ENCODE measurements around the gene SREBF2. TPM values are rescaled to one million over a fixed set of nuclear protein-coding genes. Genes with fewer than 3 reads are reported as not detected.

SREBF2 gene
- total RNA-seq, 1 experiment from 2014 or later: 129 TPM

DNA sequence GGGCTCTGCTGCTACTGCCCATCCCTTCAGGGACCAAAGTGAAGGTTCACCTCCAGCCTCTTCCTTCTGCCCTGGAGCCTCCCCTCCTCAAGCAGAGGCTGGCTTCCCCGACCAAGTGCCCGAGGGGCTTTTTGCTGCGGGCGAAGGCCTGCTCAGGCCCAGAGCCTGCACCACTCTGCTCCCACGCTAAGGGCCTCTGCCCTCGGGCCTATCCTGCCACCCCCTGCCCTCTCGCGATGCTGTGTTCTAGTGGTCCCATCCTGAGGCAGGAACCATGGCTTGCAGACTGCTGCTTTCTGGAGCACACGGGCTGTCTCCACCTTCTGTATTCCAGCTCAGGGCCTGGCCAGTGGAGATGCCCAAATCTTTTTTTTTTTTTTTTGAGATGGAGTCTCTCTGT lies 102.6 kb downstream of the SREBF2 start:
- peaks cover 18% of the 10 kb centered on the region; the same call in 1 of the 2 replicates for H3K79me2 ChIP-seq (ENCODE audit: insufficient read depth, low read length)
- no peaks in the 10 kb centered on the region for H3K9me3 ChIP-seq (ENCODE audit: control insufficient read depth in 1 of 2, insufficient read depth in 1 of 2, low read depth in 1 of 2, low read length in 2 of 2)
- H3K27me3 ChIP-seq (ENCODE audit: insufficient read depth, low read length): no peaks in the 10 kb centered on the region
- ChIA-PET CTCF (interaction anchor here (1.2 kb wide), 1 partner anchor 238 kb away, joined by 5 read pairs; no protein-coding TSS in a partner anchor), RAD21 (ENCODE audit: low non-redundant PET in 1 of 2, low total read pairs in 2 of 2, uncharacterized antibody in 2 of 2, unreplicated experiment in 2 of 2) (no interaction called here), POLR2A (no interaction called here)
- ATAC-seq: no peak
- H3K27ac ChIP-seq (ENCODE audit: low read depth, low read length): no peak overlapping the region
- no TSS peak for BruUV-seq (replicated peaks)
- no peak overlapping the region for H3K4me3 ChIP-seq (replicated peaks in 1 of 2; ENCODE audit: low read depth in 1 of 2, low read length in 2 of 2)
- DNase-seq (ENCODE audit: low read depth, low spot score): no peak
- peaks cover 0 to 27% of the 10 kb centered on the region in 2 experiments; a peak in 3 of 4 replicates for H3K36me3 ChIP-seq (ENCODE audit: control insufficient read depth in 1 of 2, insufficient read depth in 2 of 2, low read length in 2 of 2)
- no peak overlapping the region for H3K9ac ChIP-seq (ENCODE audit: low read length)
- TF ChIP-seq SP1 (IDR thresholded peaks at IDR 0.05; ENCODE audit: low read depth) (no peak), SRF (IDR thresholded peaks at IDR 0.05; ENCODE audit: low read depth) (no peak), CBX3 (IDR thresholded peaks at IDR 0.05; ENCODE audit: low read depth) (no peak), POLR2A (IDR thresholded peaks at IDR 0.05; ENCODE audit: borderline replicate concordance, extremely low read depth, insufficient read depth, insufficient read length) (no peak)
- TF ChIP-seq, protein P1, sequence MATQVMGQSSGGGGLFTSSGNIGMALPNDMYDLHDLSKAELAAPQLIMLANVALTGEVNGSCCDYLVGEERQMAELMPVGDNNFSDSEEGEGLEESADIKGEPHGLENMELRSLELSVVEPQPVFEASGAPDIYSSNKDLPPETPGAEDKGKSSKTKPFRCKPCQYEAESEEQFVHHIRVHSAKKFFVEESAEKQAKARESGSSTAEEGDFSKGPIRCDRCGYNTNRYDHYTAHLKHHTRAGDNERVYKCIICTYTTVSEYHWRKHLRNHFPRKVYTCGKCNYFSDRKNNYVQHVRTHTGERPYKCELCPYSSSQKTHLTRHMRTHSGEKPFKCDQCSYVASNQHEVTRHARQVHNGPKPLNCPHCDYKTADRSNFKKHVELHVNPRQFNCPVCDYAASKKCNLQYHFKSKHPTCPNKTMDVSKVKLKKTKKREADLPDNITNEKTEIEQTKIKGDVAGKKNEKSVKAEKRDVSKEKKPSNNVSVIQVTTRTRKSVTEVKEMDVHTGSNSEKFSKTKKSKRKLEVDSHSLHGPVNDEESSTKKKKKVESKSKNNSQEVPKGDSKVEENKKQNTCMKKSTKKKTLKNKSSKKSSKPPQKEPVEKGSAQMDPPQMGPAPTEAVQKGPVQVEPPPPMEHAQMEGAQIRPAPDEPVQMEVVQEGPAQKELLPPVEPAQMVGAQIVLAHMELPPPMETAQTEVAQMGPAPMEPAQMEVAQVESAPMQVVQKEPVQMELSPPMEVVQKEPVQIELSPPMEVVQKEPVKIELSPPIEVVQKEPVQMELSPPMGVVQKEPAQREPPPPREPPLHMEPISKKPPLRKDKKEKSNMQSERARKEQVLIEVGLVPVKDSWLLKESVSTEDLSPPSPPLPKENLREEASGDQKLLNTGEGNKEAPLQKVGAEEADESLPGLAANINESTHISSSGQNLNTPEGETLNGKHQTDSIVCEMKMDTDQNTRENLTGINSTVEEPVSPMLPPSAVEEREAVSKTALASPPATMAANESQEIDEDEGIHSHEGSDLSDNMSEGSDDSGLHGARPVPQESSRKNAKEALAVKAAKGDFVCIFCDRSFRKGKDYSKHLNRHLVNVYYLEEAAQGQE (IDR thresholded peaks at IDR 0.05; ENCODE audit: low read depth): no peak
- TF ChIP-seq, protein P2, sequence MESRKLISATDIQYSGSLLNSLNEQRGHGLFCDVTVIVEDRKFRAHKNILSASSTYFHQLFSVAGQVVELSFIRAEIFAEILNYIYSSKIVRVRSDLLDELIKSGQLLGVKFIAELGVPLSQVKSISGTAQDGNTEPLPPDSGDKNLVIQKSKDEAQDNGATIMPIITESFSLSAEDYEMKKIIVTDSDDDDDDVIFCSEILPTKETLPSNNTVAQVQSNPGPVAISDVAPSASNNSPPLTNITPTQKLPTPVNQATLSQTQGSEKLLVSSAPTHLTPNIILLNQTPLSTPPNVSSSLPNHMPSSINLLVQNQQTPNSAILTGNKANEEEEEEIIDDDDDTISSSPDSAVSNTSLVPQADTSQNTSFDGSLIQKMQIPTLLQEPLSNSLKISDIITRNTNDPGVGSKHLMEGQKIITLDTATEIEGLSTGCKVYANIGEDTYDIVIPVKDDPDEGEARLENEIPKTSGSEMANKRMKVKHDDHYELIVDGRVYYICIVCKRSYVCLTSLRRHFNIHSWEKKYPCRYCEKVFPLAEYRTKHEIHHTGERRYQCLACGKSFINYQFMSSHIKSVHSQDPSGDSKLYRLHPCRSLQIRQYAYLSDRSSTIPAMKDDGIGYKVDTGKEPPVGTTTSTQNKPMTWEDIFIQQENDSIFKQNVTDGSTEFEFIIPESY (IDR thresholded peaks at IDR 0.05; ENCODE audit: extremely low read depth, insufficient replicate concordance, low read length): no peak
- TF ChIP-seq, protein P3, sequence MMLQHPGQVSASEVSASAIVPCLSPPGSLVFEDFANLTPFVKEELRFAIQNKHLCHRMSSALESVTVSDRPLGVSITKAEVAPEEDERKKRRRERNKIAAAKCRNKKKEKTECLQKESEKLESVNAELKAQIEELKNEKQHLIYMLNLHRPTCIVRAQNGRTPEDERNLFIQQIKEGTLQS (IDR thresholded peaks at IDR 0.05): no peak
- TF ChIP-seq, protein P4, sequence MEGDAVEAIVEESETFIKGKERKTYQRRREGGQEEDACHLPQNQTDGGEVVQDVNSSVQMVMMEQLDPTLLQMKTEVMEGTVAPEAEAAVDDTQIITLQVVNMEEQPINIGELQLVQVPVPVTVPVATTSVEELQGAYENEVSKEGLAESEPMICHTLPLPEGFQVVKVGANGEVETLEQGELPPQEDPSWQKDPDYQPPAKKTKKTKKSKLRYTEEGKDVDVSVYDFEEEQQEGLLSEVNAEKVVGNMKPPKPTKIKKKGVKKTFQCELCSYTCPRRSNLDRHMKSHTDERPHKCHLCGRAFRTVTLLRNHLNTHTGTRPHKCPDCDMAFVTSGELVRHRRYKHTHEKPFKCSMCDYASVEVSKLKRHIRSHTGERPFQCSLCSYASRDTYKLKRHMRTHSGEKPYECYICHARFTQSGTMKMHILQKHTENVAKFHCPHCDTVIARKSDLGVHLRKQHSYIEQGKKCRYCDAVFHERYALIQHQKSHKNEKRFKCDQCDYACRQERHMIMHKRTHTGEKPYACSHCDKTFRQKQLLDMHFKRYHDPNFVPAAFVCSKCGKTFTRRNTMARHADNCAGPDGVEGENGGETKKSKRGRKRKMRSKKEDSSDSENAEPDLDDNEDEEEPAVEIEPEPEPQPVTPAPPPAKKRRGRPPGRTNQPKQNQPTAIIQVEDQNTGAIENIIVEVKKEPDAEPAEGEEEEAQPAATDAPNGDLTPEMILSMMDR (IDR thresholded peaks at IDR 0.05 in 2 of 3, conservative IDR thresholded peaks at IDR 0.05 in 1 of 3; ENCODE audit: borderline replicate concordance in 1 of 3, insufficient read depth in 1 of 3, low read depth in 2 of 3, low read length in 2 of 3): no peak
- no peak overlapping the region for H3K4me2 ChIP-seq (ENCODE audit: low read length)
- no peaks in the 10 kb centered on the region for H3K4me1 ChIP-seq (ENCODE audit: control insufficient read depth in 1 of 2, insufficient read depth in 2 of 2, low read length in 2 of 2)
- H3K9me2 ChIP-seq (ENCODE audit: insufficient read depth): no peaks in the 10 kb centered on the region
- intact Hi-C loops (cut with micrococcal nuclease): no loop called here
- H4K20me1 ChIP-seq (ENCODE audit: insufficient read depth): no peaks in the 10 kb centered on the region; the same call in 1 of the 2 replicates
- no peak overlapping the region for H2AFZ ChIP-seq (ENCODE audit: low read depth, low read length, poor library complexity, severe bottlenecking)
